Measurements from ENCODE around the gene SDC4.

Gene SDC4

GRCh38 chr20:45288860-45289259 is 59.4 kb downstream of the SDC4 start:
- no peak overlapping the region for H3K4me3 ChIP-seq (ENCODE audit: low read depth, low read length)
- TF ChIP-seq CTCF (IDR thresholded peaks at IDR 0.05; ENCODE audit: borderline replicate concordance, insufficient read depth, low read depth, low read length), result no peak

- no peak for TF ChIP-seq CTCF (IDR thresholded peaks at IDR 0.05; ENCODE audit: borderline replicate concordance, insufficient read depth, low read depth, low read length)
- H3K4me3 ChIP-seq (ENCODE audit: low read depth, low read length), result no peak overlapping the region
Measured at GRCh38 chr20:45288376-45288775, 59.8 kb downstream of the SDC4 start.

GRCh38 chr20:45283551-45284057 is 64.6 kb downstream of the SDC4 start:
- TF ChIP-seq CTCF (IDR thresholded peaks at IDR 0.05; ENCODE audit: borderline replicate concordance, insufficient read depth, low read depth, low read length), result no peak
- H3K4me3 ChIP-seq (ENCODE audit: low read depth, low read length), result no peak overlapping the region

GRCh38 chr20:45282700-45283550 is 65.3 kb downstream of the SDC4 start:
- H3K4me3 ChIP-seq (ENCODE audit: low read depth, low read length), result no peak overlapping the region
- no peak for TF ChIP-seq CTCF (IDR thresholded peaks at IDR 0.05; ENCODE audit: borderline replicate concordance, insufficient read depth, low read depth, low read length)

GRCh38 chr20:45279992-45280391 is 68.2 kb downstream of the SDC4 start:
- TF ChIP-seq CTCF (IDR thresholded peaks at IDR 0.05; ENCODE audit: borderline replicate concordance, insufficient read depth, low read depth, low read length), result no peak
- H3K4me3 ChIP-seq (ENCODE audit: low read depth, low read length), result no peak overlapping the region

GRCh38 chr20:45275338-45275737 is 72.9 kb downstream of the SDC4 start:
- no peak for TF ChIP-seq CTCF (IDR thresholded peaks at IDR 0.05; ENCODE audit: borderline replicate concordance, insufficient read depth, low read depth, low read length)
- no peak overlapping the region for H3K4me3 ChIP-seq (ENCODE audit: low read depth, low read length)

All from GM12875 (cell line).